NCI-H128 (cell line): ENCODE results near the gene UBR1.

Source experiments
- DNase-seq: peaks from one replicate; lab custom pipeline; 2025; ENCODE audit not compliant: unreplicated experiment; lab: John Stamatoyannopoulos, UW

UBR1 gene

GRCh38 chr15:43107751-43108150 is 1.9 kb upstream of the UBR1 start:
- DNase-seq, result no peak

- no peak for DNase-seq
Measured at GRCh38 chr15:43106486-43106829, 620 bp upstream of the UBR1 start.

GRCh38 chr15:43105077-43105736 is 631 bp downstream of the UBR1 start:
- DNase-seq, result no peak

GRCh38 chr15:43104426-43104825 is 1.4 kb downstream of the UBR1 start:
- no peak for DNase-seq

GRCh38 chr15:43103907-43104306 is 1.9 kb downstream of the UBR1 start:
- DNase-seq, result no peak

GRCh38 chr15:43102187-43102586 is 3.7 kb downstream of the UBR1 start:
- no peak for DNase-seq

- DNase-seq, result no peak
Measured at GRCh38 chr15:43100971-43101370, 4.9 kb downstream of the UBR1 start.

- DNase-seq, result no peak
Measured at GRCh38 chr15:43099105-43099845, 6.6 kb downstream of the UBR1 start.

- DNase-seq, result no peak
Measured at GRCh38 chr15:43096411-43096810, 9.4 kb downstream of the UBR1 start.

GRCh38 chr15:43095708-43096347 is 10.0 kb downstream of the UBR1 start:
- no peak for DNase-seq

- DNase-seq, result no peak
Measured at GRCh38 chr15:43095243-43095642, 10.6 kb downstream of the UBR1 start.

- DNase-seq, result no peak
Measured at GRCh38 chr15:43094416-43095030, 11.3 kb downstream of the UBR1 start.

GRCh38 chr15:43093026-43093425 is 12.8 kb downstream of the UBR1 start:
- no peak for DNase-seq

GRCh38 chr15:43091859-43092258 is 14.0 kb downstream of the UBR1 start:
- no peak for DNase-seq

- DNase-seq, result no peak
Measured at GRCh38 chr15:43086551-43086950, 19.3 kb downstream of the UBR1 start.

GRCh38 chr15:43085921-43086320 is 19.9 kb downstream of the UBR1 start:
- DNase-seq, result no peak

- DNase-seq, result no peak
Measured at GRCh38 chr15:43082509-43082908, 23.3 kb downstream of the UBR1 start.

- DNase-seq, result no peak
Measured at GRCh38 chr15:43081283-43081682, 24.6 kb downstream of the UBR1 start.

- no peak for DNase-seq
Measured at GRCh38 chr15:43071451-43071850, 34.4 kb downstream of the UBR1 start.

GRCh38 chr15:43070893-43071292 is 34.9 kb downstream of the UBR1 start:
- no peak for DNase-seq

GRCh38 chr15:43070249-43070648 is 35.6 kb downstream of the UBR1 start:
- no peak for DNase-seq
